GM21576 (cell line): ENCODE measurements around the gene OR2A12.
"Not testable (repeated sequence)": the region's sequence is repeated elsewhere in the genome, so short reads cannot be mapped to it uniquely, and the experiment has no call there.

Experiments used
- ATAC-seq: cut with Tn5 transposase; IDR thresholded peaks from one replicate; pipeline ENCODE4 v1.9.1; 2021; ENCODE audit warnings: mild to moderate bottlenecking, moderate library complexity; ENCODE audit not compliant: unreplicated experiment

OR2A12 gene

DNA sequence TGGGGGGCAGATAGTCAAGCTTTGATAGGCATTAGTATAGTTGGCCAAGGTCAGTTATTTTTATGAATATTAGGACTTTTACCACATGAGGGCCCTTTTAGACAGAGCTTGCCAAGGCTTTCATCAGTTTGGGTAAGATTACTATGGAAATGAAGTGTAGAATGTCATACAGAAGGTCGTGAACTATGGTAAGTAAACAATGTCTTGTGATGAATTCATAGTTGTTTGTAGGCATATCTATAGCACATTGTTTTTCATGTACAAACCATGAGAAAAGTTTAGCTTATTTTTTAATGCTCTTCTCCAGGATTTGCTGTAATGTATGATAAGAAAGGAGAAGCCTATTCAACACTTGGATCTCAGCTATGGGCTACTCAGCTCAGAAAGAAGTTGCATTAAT, 27.6 kb downstream of the OR2A12 start:
- no peak for ATAC-seq

DNA sequence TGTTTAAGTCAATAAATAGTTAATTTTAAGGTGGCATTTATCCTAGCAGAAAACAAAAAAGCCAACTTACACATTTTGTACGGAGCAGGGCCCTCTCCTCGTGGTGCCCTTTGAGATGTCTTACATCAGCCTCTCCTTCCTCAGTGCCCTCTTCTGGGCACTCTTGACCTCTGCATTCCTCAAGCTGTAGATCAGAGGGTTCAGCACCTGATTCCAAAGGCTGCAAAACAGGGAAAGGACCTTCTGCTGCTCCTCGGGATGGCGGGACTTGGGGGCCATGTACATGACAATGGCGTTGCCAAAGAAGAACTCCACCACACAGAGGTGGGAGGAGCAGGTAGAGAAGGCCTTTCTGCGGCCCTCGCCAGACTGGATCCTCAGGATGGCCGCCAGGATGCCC, 32.3 kb downstream of the OR2A12 start:
- ATAC-seq = no peak

GRCh38 chr7:144122876-144123275, 36.8 kb downstream of the OR2A12 start, which contains the start of gene OR2A14:
Gene OR2A14, plus strand, starts transcription at chr7:144123176. Its CDS starts 5,937 bp downstream, at chr7:144129113.
- no peak for ATAC-seq

DNA sequence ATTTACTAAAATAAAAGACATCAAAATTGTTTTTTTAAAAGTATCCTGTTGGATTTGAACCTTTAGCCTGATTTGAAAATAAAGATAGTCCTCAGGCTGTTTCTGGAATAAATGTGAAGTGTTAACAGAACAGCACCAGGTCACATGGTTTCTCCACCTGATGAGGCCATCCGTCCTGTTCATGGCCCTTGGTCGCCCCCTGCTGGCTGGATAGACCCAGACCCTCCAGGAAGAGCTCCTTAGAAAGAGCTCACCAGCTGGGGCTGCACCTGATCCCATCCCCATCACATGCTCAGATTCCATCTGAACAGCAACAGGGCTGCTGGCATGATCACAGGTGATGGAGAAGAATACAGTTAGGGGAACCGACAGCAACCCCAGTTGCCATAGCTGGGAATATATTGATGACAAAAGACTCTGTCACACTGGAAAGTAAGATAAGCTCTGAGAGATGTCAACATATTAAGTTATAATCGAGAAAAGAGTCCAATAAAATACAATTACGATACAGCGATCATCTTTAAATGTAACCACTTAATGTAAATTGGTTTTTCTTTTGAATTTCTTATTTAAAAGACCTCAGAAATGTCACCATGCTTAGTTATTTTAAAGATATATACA, 41.7 kb downstream of the OR2A12 start:
- peak; percentile 100 for ATAC-seq

GRCh38 chr7:144129601-144130000, 43.5 kb downstream of the OR2A12 start:
- not testable (repeated sequence) for ATAC-seq

DNA sequence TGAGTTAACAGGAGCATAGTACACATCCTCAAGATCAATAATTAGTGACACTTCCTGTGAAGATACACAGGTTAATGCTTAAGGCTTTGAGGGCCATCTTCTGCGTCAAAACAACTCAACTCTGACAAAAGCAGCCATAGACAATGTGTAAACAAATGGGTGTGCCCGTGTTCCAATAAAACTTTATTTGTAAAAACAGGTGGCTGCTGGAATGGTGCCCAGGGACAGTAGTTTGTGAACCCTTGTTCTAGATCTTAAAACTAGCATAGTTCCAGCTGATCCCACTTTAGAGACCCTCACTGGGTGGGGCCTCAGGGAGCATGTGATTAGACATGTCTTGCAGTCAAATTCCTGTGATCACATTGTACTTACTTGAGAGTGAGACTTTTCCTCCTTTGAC, 44.7 kb downstream of the OR2A12 start:
- ATAC-seq = no peak

GRCh38 chr7:144132262-144132661, 46.2 kb downstream of the OR2A12 start:
- no peak for ATAC-seq

DNA sequence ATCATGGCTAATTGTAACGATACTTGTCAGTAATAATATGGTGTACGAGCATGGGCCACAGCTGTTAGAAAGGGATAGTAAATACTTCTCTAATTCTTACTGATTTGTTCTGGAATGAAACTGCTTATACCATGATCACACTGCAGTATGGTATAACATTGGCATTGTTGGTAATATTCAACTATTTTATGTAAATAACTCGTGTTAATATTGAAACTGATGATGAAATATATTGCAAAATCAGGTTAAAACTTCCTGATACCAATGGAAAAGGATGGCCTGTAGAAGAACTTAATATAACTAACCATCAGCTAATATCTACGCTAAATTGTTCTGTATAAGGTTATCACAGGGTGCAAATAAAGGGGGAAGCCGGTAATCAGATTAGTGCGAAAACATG, 47.2 kb downstream of the OR2A12 start:
- ATAC-seq = no peak

DNA sequence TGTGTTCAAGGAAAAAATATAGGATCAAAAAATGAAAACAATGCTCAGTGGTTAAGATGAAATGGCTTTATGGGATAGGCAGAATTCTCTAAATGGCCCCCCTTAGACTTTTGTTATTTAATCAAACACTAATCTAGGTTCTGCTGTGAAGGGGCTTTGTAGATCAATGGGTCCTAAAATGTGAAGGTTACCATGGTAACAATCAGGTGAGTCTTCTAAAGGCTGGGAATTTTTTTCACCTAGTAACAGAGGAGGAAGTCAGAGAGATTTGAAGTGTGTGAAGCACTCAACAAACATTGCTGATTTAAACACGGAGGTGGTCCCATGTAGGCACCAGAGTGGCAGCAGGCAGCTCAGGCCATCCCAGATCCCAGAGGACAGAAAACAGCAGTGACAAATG, 48.0 kb downstream of the OR2A12 start:
- no peak for ATAC-seq

GRCh38 chr7:144137501-144137900, 51.4 kb downstream of the OR2A12 start:
- no peak for ATAC-seq

DNA sequence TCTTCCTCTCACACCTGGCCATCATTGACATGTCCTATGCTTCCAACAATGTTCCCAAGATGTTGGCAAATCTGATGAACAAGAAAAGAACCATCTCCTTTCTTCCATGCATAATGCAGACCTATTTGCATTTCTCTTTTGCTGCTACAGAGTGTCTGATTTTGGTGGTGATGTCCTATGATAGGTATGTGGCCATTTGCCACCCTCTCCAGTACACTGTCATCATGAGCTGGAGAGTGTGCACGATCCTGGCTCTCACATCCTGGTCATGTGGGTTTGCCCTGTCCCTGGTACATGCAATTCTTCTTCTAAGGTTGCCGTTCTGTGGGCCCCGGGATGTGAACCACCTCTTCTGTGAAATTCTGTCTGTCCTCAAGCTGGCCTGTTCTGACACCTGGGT, 56.1 kb downstream of the OR2A12 start:
- no peak for ATAC-seq

GRCh38 chr7:144144426-144144825, 58.3 kb downstream of the OR2A12 start:
- no peak for ATAC-seq

DNA sequence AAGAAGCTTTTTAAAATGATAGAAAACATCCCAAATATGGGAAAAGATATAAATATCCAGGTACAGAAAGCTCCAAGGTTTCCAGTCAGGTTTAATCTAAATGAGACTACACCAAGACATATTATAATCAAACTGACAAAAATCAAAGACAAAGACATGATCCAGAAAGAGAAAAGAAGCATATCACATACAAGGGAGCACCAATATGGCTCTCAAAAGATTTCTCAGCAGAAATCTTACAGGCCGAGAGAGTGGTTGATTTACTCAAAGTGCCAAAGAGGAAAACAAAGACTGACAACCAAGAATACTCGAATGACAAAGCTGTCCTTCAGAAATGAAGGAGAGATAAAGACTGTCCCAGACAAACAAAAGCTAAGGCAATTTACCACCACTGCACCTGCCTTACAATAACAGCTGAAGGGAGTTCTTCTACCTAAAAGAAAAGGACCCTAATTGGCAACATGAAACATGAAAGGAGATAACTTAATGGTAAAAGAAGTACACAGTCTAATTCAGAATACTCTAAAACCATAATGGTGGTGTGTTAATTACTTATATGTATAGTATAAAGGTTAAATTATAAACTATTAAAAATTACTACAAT, 62.2 kb downstream of the OR2A12 start:
- no peak for ATAC-seq
